HEK293T (cell line): ENCODE measurements around the gene FRMD8.

Experiments
- ELF4 ChIP-seq: fragments of 450-650 bp; IDR thresholded peaks from 2 replicates; pipeline ENCODE4 v1.6.1; 2017; ENCODE audit warnings: antibody characterized with exemption
- LEF1 ChIP-seq: fragments of 450-650 bp; IDR thresholded peaks from 2 replicates; pipeline ENCODE4 v1.6.1; 2017; ENCODE audit warnings: mild to moderate bottlenecking, borderline replicate concordance
- TARDBP ChIP-seq: fragments of 450-650 bp; IDR thresholded peaks from 2 replicates; pipeline ENCODE4 v1.6.1; 2016

GRCh38 chr11:65356394-65356972, 30.0 kb upstream of the FRMD8 start:
- TF ChIP-seq TARDBP (no peak), ELF4 (no peak), LEF1 (no peak)
